ENCODE data around the gene IL16.
"Not testable (repeated sequence)": the region's sequence is repeated elsewhere in the genome, so short reads cannot be mapped to it uniquely, and the experiment has no call there.

Gene IL16

DNA sequence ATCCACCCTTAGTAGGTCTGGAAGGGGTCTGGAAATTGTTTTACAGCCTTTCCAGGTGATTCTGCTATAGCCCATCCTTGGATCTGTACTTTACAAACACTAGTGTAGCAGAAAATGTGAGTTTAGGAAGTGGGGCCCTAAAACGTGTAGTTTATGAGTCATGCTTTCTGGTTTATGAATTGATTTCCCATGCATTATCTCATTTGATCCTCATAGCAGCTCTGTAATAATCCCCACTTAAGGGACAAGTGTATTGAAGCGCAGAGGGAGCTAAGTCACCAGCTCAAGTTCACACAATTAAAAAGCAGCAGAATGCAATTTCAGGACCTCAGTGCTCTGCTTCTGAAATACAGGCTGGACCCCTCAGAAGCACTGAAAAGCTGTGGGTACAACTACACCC, 149.9 kb downstream of the IL16 start:
- DNase-seq: no peak

DNA sequence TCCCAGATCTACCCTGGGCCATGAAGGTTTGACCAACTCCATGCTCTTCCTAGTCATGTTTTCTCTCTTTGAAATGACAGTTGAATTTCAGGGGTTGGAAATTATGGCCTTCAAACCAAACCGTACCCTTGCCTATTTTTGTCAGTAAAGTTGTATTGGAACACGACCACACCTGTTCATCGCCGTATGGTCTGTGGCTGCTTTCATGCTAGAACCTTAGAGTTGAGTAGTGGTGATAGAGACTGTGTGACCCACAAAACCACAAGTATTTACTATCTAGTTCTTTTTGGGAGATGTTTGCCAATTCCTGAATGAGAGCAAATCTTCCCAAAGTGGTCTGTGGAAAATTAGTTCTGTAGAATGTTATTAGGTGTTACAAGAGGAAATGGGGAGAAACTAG, 151.2 kb downstream of the IL16 start:
- DNase-seq: no peak

DNA sequence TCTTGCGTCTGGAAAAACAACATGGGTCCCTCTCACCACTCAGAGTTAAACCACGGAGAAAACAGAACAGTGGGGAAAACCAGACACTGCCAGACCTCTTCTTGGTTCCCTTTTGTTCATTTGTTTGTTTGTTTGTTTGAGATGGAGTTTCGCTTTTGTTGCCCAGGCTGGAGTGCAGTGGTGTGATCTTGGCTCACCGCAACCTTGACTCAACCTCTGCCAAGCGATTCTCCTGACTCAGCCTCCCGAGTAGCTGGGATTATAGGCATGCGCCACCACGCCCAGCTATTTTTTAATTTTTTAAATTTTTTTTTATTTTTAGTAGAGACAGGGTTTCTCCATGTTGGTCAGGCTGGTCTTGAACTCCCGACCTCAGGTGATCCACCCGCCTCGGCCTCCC, 152.0 kb downstream of the IL16 start:
- DNase-seq: not testable (repeated sequence)

DNA sequence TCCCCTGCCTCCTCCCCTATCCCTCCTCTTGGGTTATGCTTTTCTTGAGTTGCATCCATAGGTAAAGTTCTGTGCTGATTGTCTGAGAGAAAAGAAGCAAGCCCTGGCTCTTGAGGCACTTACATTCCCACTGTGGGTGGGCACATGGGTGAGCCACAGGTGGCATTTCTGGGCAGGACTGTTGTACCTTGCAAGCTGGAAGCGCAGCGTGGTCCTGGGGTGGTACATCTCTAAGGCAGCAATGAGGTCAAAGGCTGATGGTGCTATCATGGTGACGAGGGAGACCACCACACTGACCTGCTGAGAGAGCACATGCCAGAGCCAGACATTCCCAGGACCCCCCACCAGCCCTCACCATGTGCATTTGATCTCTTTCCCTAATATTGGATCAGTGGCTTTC, 152.6 kb downstream of the IL16 start:
- no peak for DNase-seq

DNA sequence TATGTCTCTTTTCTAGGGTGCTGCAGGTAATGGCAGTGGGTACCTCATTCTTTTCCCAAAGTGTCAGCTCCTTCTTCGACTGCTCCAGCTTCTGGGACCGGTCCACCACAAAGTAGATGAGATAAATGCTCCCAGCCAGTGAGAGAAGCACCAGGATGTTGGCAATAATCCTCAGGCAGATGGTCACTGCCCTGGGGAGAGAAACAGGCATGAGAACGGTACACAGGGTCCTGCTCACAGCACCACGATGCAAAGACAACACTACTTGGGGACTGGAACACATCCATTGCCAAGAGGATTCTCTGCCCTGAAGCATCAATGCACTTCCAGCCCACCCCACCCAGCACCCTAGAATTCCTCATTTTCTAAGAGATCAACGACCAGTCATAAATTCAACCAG, 155.0 kb downstream of the IL16 start:
- DNase-seq: no peak

DNA sequence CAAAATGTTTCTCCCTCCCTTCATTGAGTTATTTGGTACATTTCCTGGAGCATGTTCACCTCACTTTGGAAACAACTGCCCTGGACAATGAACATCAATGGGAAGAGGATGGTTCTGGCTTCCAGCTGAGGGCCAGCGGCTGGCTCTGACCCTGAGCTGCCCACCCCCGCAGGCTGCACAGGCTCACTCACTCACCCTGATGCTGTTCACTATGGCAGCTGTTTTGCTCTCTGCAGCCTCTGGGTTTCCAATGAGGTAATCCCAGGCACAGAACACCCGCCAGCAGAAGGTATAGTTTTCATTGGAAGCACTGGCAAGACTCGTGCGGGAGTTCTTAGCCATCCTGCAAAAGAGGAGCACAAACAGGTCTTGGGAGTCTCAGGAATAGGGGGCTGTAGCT, 159.6 kb downstream of the IL16 start:
- no peak for DNase-seq

DNA sequence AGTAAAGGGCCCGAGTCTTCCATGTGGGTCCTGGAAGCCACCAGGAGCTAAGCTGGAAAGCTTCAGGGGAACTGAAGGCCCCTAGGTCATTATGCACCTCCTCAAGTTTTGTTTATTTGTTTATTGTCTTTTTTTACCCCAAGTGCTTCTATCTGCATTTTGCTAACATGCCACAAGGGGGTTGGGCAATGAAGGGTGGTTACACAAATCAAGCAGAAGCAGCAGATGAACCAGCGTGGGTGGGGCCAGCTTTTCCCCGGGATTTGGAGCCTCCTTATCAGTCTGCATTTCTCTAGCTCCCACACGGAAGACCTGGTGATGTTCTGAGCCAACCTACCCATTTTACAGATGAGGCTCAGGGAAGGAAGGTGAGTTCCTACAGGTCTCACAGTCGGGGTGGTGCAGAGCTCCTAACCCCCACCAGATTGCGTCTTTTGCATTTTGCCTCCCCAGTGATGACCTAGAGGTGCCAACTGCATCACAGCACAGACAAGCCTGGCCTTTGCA, 160.6 kb downstream of the IL16 start:
- no peak for DNase-seq

DNA sequence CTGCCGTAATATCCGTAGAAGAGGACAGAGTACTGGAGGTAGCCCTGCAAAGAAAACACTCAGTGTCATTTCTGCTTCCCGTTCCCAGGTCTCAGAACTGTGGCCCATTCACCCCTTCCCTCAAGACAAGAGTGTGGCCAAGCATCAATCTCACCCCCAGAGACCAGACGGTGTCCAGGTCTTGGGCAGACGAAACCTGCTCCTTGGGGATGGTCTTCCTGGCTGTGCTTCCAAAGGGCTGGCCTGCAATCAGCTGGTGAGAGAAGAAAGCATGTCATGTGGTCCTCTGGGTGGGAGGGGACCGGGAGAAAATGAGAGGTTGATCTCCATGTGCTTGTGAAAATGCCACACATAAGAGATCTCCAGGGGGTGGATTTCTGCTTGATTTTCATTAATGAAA, 161.6 kb downstream of the IL16 start:
- DNase-seq: no peak

DNA sequence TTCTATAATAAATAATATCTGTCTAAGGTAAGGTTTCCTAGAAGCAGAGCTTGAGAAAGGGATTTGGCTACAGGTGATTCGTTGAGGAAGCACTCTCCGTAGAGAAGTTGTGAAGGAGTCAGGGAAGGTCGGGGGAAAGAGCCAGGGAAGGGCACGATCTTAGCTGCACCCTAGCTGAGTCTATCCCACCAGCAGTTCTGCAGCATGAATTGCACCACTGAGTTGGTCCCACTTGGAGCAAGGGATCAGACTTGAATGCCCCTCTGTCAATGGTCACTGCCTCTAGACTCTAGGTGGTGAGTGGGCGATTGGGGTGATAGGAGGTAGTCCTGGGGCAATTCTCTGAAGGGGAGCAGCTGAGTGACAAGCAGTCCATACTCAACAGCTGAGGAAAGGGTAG, 163.8 kb downstream of the IL16 start:
- no peak for DNase-seq

DNA sequence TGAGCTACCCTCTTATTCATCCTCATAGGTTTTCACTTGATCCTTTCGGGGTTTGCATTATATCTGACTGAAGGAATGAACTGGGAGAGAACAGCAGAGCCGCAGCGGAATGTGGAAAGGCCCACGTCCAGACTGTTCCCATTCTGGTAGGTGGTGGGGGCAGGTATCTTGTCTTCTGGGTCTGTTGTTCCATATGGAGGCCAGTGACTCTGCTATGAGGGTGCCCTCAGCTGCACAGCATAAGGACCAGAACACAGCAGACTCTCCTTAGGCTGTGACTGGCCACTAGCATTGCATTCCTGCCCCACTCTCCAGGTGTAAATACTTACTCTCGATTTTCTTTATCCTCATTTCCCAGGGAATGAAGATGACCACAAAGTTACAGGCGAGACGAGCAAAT, 165.2 kb downstream of the IL16 start:
- DNase-seq: no peak

DNA sequence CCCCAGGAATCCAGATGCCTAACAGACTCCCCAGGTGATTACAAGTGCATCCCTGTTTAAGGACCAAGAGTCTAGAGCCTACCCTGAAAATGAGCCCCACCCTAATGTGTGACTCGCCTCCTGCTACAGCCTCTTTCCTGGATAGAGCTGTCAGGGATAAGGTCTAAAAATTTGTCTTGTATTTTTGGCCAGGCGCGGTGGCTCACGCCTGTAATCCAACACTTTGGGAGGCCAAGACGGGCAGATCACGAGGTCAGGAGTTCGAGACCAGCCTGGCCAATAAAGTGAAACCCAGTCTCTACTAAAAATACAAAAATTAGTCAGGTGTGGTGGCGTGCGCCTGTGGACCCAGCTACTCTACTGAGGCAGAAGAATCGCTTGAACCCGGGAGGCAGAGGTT, 166.1 kb downstream of the IL16 start:
- DNase-seq: no peak

DNA sequence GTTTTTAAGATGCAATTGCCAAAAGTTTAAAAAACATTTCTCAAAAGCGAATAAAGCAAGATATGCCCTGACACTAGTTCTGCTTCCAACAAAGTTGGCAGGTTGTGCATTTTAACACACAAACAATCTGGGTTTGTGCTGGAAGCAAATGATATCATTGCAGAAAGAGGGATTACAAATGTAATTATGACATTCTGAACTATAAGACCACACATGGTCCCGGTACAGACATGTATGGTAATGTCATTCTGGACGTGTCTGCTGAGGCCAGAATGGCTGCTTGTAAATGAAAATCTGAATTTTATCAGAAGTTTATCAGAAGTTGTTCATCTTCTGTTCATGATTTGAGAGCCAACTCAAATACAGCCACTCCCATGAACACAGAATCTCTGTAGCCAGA, 166.6 kb downstream of the IL16 start:
- DNase-seq: no peak
